ENCODE results near the gene EYS.
"Not testable (repeated sequence)": the region's sequence is repeated elsewhere in the genome, so short reads cannot be mapped to it uniquely, and the experiment has no call there.

EYS gene

GRCh38 chr6:63926950-63927927, 1779.8 kb downstream of the EYS start:
- DNase-seq = no peak

- no peak for DNase-seq
These were observed 1780.7 kb downstream of the EYS start for GRCh38 chr6:63926258-63926780.

- DNase-seq = peak; percentile 45
These were observed 1783.8 kb downstream of the EYS start for GRCh38 chr6:63923139-63923739.

- DNase-seq = no peak
These were observed 1787.4 kb downstream of the EYS start for GRCh38 chr6:63919556-63920110.

GRCh38 chr6:63912887-63913286, 1794.1 kb downstream of the EYS start:
- DNase-seq = no peak

GRCh38 chr6:63910863-63911551, 1796.0 kb downstream of the EYS start:
- DNase-seq = no peak

- peak; percentile 7 for DNase-seq
These were observed 1802.3 kb downstream of the EYS start for GRCh38 chr6:63904650-63905248.

GRCh38 chr6:63899550-63899949, 1807.5 kb downstream of the EYS start:
- no peak for DNase-seq

- no peak for DNase-seq
These were observed 1809.1 kb downstream of the EYS start for GRCh38 chr6:63897952-63898351.

- DNase-seq = no peak
These were observed 1809.6 kb downstream of the EYS start for GRCh38 chr6:63897459-63897858.

GRCh38 chr6:63888416-63888815, 1818.6 kb downstream of the EYS start:
- DNase-seq = no peak

GRCh38 chr6:63887804-63888203, 1819.2 kb downstream of the EYS start:
- not testable (repeated sequence) for DNase-seq

GRCh38 chr6:63887002-63887751, 1819.8 kb downstream of the EYS start:
- DNase-seq = no peak

GRCh38 chr6:63886341-63886740, 1820.7 kb downstream of the EYS start:
- DNase-seq = no peak

- DNase-seq = no peak
These were observed 1823.4 kb downstream of the EYS start for GRCh38 chr6:63883597-63883996.

GRCh38 chr6:63882208-63882607, 1824.8 kb downstream of the EYS start:
- DNase-seq = peak; percentile 10

GRCh38 chr6:63881791-63882190, 1825.2 kb downstream of the EYS start:
- DNase-seq = no peak

GRCh38 chr6:63872233-63872632, 1834.8 kb downstream of the EYS start:
- DNase-seq = no peak

GRCh38 chr6:63868351-63868750, 1838.7 kb downstream of the EYS start:
- no peak for DNase-seq

GRCh38 chr6:63864671-63865318, 1842.2 kb downstream of the EYS start:
- DNase-seq = no peak

- DNase-seq = no peak
These were observed 1843.0 kb downstream of the EYS start for GRCh38 chr6:63864061-63864460.

Data from RPMI8226 (cell line).